GM12873 (cell line): ENCODE results near the gene ENDOV.

Experiments used
- TF ChIP-seq, protein P1 (sequence below): IDR thresholded peaks from 2 replicates; pipeline ENCODE4 v1.5.1; 2012; ENCODE audit warnings: low read depth, mild to moderate bottlenecking, moderate library complexity, low read length, control low read depth; ENCODE audit not compliant: insufficient read depth; ENCODE audit errors: missing control alignments

ENDOV gene

DNA sequence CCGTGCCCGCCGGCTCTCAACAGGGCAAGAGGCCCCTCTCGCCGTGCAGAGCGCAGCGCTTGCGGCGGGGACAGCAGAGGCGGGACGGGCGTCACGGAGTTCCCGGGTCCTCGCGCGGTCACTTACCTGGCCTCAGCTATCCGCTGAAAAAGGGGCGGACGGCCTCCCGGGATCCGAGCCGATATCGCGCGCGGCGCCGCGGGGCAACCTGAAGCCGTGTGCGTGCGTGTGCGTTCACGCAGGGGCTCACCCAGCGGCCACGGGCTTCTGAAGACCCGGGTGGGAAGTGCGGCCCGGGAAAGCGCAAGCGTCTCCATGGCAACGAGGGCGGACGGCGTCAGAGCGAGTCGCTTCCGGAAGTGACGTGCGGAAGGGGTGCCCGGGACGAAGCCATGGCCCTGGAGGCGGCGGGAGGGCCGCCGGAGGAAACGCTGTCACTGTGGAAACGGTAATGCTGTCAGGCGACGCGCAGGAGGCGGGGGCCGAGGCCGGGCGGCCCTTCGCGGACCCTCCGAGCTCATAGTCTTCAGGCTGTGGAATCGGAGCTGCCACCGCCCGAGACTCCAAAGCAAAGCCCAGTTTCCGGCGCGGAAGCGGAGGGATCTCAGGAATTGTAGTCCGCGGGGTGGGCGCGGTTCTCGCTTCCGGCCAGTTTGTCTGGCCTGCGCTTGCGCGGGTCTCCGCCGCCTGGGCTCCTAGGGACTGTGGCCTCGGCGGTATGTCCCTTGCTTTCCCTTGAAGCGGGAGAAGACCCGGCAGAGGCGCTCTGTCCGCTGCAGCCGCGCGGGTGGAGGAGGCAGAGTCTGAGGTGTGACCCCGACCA, at the start of gene ENDOV:
ENDOV (plus strand) TSS at position 365 of the 823 bp plus-strand sequence; CDS start at position 393, 28 bp downstream.
- TF ChIP-seq, protein P1, sequence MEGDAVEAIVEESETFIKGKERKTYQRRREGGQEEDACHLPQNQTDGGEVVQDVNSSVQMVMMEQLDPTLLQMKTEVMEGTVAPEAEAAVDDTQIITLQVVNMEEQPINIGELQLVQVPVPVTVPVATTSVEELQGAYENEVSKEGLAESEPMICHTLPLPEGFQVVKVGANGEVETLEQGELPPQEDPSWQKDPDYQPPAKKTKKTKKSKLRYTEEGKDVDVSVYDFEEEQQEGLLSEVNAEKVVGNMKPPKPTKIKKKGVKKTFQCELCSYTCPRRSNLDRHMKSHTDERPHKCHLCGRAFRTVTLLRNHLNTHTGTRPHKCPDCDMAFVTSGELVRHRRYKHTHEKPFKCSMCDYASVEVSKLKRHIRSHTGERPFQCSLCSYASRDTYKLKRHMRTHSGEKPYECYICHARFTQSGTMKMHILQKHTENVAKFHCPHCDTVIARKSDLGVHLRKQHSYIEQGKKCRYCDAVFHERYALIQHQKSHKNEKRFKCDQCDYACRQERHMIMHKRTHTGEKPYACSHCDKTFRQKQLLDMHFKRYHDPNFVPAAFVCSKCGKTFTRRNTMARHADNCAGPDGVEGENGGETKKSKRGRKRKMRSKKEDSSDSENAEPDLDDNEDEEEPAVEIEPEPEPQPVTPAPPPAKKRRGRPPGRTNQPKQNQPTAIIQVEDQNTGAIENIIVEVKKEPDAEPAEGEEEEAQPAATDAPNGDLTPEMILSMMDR = no peak

GRCh38 chr17:80365983-80366382, 49.0 kb upstream of the ENDOV start:
- TF ChIP-seq, protein P1 = no peak

- TF ChIP-seq, protein P1 = no peak
These were observed 47.5 kb upstream of the ENDOV start for GRCh38 chr17:80367503-80367902.

DNA sequence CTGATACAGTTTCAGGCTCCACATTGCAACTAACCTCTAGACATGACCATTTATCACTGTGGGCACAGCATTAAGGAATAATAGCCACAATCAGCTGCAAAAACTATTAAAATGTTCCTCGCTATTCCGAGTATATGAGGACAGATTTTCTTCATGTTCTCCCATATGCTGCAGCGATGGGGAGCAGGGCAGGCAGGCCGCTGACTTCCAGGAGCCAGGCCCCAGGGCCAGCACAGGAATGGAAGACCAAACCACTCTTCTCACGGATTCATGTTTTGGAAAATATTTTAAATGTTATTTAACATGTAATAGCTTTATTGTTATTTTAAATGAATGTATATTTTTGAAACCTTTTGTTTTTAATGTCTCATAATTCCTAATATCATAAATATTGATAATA, 43.8 kb upstream of the ENDOV start:
- TF ChIP-seq, protein P1 = no peak

DNA sequence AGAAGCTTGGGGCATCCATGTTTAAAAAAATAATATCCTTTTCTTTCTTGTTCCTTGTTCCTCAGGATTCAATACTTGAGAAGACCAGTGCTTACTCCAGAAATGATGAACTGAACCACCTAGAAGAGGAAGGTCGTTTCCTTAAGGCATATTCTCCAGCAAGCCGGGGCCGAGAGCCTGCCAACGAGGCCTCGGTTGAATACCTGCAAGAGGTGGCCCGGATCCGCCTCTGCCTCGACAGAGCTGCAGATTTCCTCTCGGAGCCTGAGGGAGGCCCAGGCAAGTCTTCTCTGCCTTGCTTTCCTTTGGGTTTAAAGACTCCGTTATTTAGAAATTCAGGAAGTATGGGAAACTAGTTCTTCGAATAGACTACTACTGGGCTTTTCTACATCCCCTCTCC, 42.5 kb upstream of the ENDOV start:
- TF ChIP-seq, protein P1 = no peak

GRCh38 chr17:80372922-80373570, 41.9 kb upstream of the ENDOV start:
- TF ChIP-seq, protein P1 = no peak

DNA sequence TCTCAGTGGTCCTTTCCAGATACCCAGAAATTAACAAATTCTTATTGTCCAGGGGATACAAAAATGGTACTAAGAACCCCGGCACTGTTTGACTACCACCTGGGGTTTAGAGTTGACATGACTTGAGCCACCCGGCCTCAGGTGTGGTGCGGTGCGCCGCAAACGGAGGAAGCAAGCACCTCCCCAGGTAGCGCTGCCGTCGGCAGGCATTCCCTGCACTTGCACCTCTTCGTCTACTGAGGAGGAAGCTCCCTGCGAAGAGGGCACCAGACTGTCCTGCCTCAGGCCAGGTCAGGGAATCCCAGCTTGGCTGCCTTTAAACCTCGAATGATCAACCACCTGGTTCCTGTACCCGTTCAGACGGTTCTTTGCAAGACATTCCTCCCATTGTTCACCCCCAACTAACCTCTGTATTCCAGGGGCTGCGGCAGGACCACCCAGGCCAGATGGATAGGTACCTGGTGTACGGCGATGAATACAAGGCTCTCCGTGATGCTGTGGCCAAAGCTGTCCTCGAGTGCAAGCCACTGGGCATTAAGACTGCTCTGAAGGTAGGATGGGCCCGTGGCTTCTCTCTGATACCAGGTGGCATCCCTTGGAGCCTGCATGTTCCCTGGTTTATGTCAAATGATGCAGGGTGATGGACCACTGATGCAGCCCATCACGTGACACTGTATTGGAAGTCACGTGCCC, 40.8 kb upstream of the ENDOV start:
- TF ChIP-seq, protein P1 = no peak
